Measurements from ENCODE around the gene SASS6. TPM values are rescaled to one million over a fixed set of nuclear protein-coding genes. Genes with fewer than 3 reads are reported as not detected.

SASS6 gene
- total and polyA plus RNA-seq, 10 of the 15 experiments (the other 5 are each of a cell fraction or from before 2014, with no cell fraction given), result 6.6 to 17.9 (median 10.2) TPM

DNA sequence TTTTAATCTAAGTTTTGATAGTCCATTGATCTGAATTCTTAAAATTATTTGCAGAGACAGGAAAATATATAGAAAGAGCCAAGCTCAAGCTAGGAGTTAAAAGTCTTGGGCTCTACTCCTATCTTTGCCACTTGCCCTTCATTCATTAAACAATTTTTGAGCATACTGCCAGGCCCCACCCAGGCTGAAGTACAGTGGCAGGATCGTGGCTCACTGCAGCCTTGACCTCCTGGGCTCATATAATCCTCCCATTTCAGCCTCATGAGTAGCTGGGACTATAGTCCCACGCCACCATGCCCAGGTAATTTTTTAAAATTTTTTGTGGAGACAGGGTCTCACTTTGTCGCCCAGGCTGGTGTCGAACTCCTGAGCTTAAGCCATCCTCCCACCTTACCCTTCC, 8.5 kb upstream of the SASS6 start:
- ChIA-PET POLR2A (no interaction called here), SMC1A (ENCODE audit: uncharacterized antibody, unreplicated experiment) (no interaction called here), RAD21 (ENCODE audit: unreplicated experiment) (interaction anchor here (1.2 kb wide), 1 partner anchor 10 kb away, joined by 4 read pairs; no protein-coding TSS in a partner anchor), CTCF (no interaction called here)
- Histone ChIP-seq H3K27me3 (replicated peaks in 1 of 2; ENCODE audit: control insufficient read depth in 2 of 2, insufficient read depth in 2 of 2, low read length in 1 of 2) (no peaks in the 10 kb centered on the region), H3K27ac (ENCODE audit: control insufficient read depth, insufficient read depth) (no peak overlapping the region), H3K4me3 (no peak overlapping the region), H3K9me3 (replicated peaks; ENCODE audit: control insufficient read depth, insufficient read depth, low read length) (no peaks in the 10 kb centered on the region), H3K9ac (ENCODE audit: control insufficient read depth, insufficient read depth, low read length) (no peak overlapping the region), H3K79me2 (ENCODE audit: control insufficient read depth, insufficient read depth, low read length) (no peaks in the 10 kb centered on the region), H3K4me1 (ENCODE audit: control insufficient read depth, insufficient read depth, low read length) (no peaks in the 10 kb centered on the region), H3K36me3 (ENCODE audit: control insufficient read depth in 2 of 2, insufficient read depth in 2 of 2, low read length in 1 of 2) (peaks cover 2 to 15% of the 10 kb centered on the region in 2 experiments), H4K20me1 (ENCODE audit: control insufficient read depth, insufficient read depth) (no peaks in the 10 kb centered on the region), H2AFZ (ENCODE audit: control insufficient read depth, low read depth, low read length) (no peak overlapping the region), H3K4me2 (ENCODE audit: control insufficient read depth, insufficient read depth) (no peak overlapping the region)
- 100% methylated on average over 4 of the region's 4 CpGs for WGBS (ENCODE audit: insufficient coverage, insufficient replicate concordance, low lambda C conversion rate, missing lambda C conversion rate)
- no TSS peak for BruUV-seq (replicated peaks)
- ATAC-seq (no peak), FAIRE-seq (no peak), DNase-seq (ENCODE audit: low read depth, low spot score) (no peak)
- intact Hi-C loops (cut with micrococcal nuclease; ENCODE audit: unreplicated experiment), result no loop called here
- no peak for TF ChIP-seq MEF2B (IDR thresholded peaks at IDR 0.05; ENCODE audit: partially characterized antibody, poor library complexity, severe bottlenecking)
- no peak for TF ChIP-seq SRF (IDR thresholded peaks at IDR 0.05; ENCODE audit: low read depth in 2 of 2, low read length in 2 of 2)
- TF ChIP-seq TCF7 (IDR thresholded peaks at IDR 0.05; ENCODE audit: borderline replicate concordance), result no peak
- TF ChIP-seq NFYB (IDR thresholded peaks at IDR 0.05; ENCODE audit: insufficient read depth, low read depth, low read length), result no peak
- no peak for TF ChIP-seq MTA3 (IDR thresholded peaks at IDR 0.05; ENCODE audit: borderline replicate concordance, low read length)
- TF ChIP-seq, protein P1, sequence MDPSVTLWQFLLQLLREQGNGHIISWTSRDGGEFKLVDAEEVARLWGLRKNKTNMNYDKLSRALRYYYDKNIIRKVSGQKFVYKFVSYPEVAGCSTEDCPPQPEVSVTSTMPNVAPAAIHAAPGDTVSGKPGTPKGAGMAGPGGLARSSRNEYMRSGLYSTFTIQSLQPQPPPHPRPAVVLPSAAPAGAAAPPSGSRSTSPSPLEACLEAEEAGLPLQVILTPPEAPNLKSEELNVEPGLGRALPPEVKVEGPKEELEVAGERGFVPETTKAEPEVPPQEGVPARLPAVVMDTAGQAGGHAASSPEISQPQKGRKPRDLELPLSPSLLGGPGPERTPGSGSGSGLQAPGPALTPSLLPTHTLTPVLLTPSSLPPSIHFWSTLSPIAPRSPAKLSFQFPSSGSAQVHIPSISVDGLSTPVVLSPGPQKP (IDR thresholded peaks at IDR 0.05; ENCODE audit: low read depth, low read length), result no peak
- TF ChIP-seq BHLHE40 (IDR thresholded peaks at IDR 0.05; ENCODE audit: borderline replicate concordance in 1 of 2, low read depth in 2 of 2, low read length in 1 of 2), result no peak
- in situ Hi-C loops (cut with MboI), result no loop called here

Measured in GM12878 (cell line).